Left ventricle myocardium inferior (tissue), 1 donor: ENCODE data around the gene CAMKK1. TPM values are rescaled to one million over a fixed set of nuclear protein-coding genes. Genes with fewer than 3 reads are reported as not detected.
A peak's percentile ranks its signal among the peaks of the same experiment; 100 is the strongest.

Experiments
- DNase-seq: peaks from one replicate; pipeline ENCODE4 v3.0.0-alpha.2; 2020
- H3K27ac ChIP-seq: fragments of 200-600 bp; replicated peaks from 2 replicates; pipeline ENCODE4 v1.8.0; 2021
- H3K27me3 ChIP-seq: fragments of 200-600 bp; 2 replicates; pipeline ENCODE4 v1.8.0; 2021; ENCODE audit warnings: low read depth
- H3K36me3 ChIP-seq: fragments of 200-600 bp; 2 replicates; pipeline ENCODE4 v1.8.0; 2021
- H3K4me1 ChIP-seq: fragments of 200-600 bp; 2 replicates; pipeline ENCODE4 v1.8.0; 2021
- H3K4me3 ChIP-seq: fragments of 200-600 bp; 2 replicates; pipeline ENCODE4 v1.8.0; 2021; ENCODE audit warnings: mild to moderate bottlenecking, moderate library complexity
- H3K9me3 ChIP-seq: fragments of 200-600 bp; replicated peaks from 2 replicates; pipeline ENCODE4 v1.8.0; 2021
- CTCF ChIP-seq: fragments of 200-600 bp; IDR thresholded peaks from 2 replicates; pipeline ENCODE4 v1.8.0; 2021; ENCODE audit warnings: antibody characterized with exemption, mild to moderate bottlenecking, borderline replicate concordance
- intact Hi-C: fragments of 100-400 bp; cut with micrococcal nuclease; formaldehyde crosslinking; loops from one replicate; pipeline ENCODE4 v1.11.0; 2022
- total RNA-seq: library from RNA; stranded (reverse); fragmentation: NEBNext Ultra II Directional; extraction: Animal tissue kit (Norgen Biotek cat#: 25700); gene quantifications from one replicate; pipeline ENCODE4 v1.2.1, GENCODE V29; 2021
- donor health status: DM: no; HTN: yes; CAD: no; lungs with severe emphysema.

Gene CAMKK1
- total RNA-seq, 1 donor from 2014 or later: 5.5 TPM

GRCh38 chr17:3894911-3895343 lies 2.1 kb upstream of the CAMKK1 start:
- H3K36me3 ChIP-seq: no peaks in the 10 kb centered on the region
- no peak for DNase-seq
- H3K27me3 ChIP-seq: no peaks in the 10 kb centered on the region
- H3K9me3 ChIP-seq: no peaks in the 10 kb centered on the region
- H3K4me1 ChIP-seq: peaks cover 62% of the 10 kb centered on the region
- intact Hi-C loops: no loop called here
- no peak for TF ChIP-seq CTCF
- H3K4me3 ChIP-seq: no peak overlapping the region
- peak overlapping the region; percentile 90 for H3K27ac ChIP-seq

GRCh38 chr17:3894188-3894587 lies 1.3 kb upstream of the CAMKK1 start:
- no peaks in the 10 kb centered on the region for H3K36me3 ChIP-seq
- no peak for DNase-seq
- no peaks in the 10 kb centered on the region for H3K9me3 ChIP-seq
- intact Hi-C loops: no loop called here
- TF ChIP-seq CTCF: no peak
- peak overlapping the region; percentile 90 for H3K27ac ChIP-seq
- peaks cover 69% of the 10 kb centered on the region for H3K4me1 ChIP-seq
- peak overlapping the region; percentile 9 for H3K4me3 ChIP-seq
- H3K27me3 ChIP-seq: no peaks in the 10 kb centered on the region

- H3K27me3 ChIP-seq: no peaks in the 10 kb centered on the region
- no peaks in the 10 kb centered on the region for H3K36me3 ChIP-seq
- no peaks in the 10 kb centered on the region for H3K9me3 ChIP-seq
- H3K27ac ChIP-seq: peak overlapping the region; percentile 90
- H3K4me3 ChIP-seq: peak overlapping the region; percentile 88
- TF ChIP-seq CTCF: no peak
- intact Hi-C loops: no loop called here
- no peak for DNase-seq
- H3K4me1 ChIP-seq: peaks cover 74% of the 10 kb centered on the region
Measured at GRCh38 chr17:3893720-3894116, 865 bp upstream of the CAMKK1 start.

GRCh38 chr17:3892095-3892998 lies 506 bp downstream of the CAMKK1 start:
- H3K9me3 ChIP-seq: no peaks in the 10 kb centered on the region
- intact Hi-C loops: no loop called here
- H3K4me1 ChIP-seq: peaks cover 86% of the 10 kb centered on the region
- no peaks in the 10 kb centered on the region for H3K36me3 ChIP-seq
- no peaks in the 10 kb centered on the region for H3K27me3 ChIP-seq
- peak; percentile 9 for TF ChIP-seq CTCF
- peak overlapping the region; percentile 90 for H3K27ac ChIP-seq
- DNase-seq: peak; percentile 78
- H3K4me3 ChIP-seq: peak overlapping the region; percentile 88

GRCh38 chr17:3891626-3892094 lies 1.2 kb downstream of the CAMKK1 start:
- no peak for TF ChIP-seq CTCF

More at GRCh38 chr17:3891626-3892094, 1.2 kb downstream of the CAMKK1 start:
- Histone ChIP-seq H3K36me3 (no peaks in the 10 kb centered on the region), H3K4me1 (peaks cover 93% of the 10 kb centered on the region), H3K27ac (peak overlapping the region; percentile 90), H3K9me3 (no peaks in the 10 kb centered on the region), H3K4me3 (peak overlapping the region; percentile 88), H3K27me3 (no peaks in the 10 kb centered on the region)
- intact Hi-C loops: no loop called here
- DNase-seq: no peak
